Heart right ventricle (tissue), 16 donors: ENCODE results near the gene C2orf72. TPM values are rescaled to one million over a fixed set of nuclear protein-coding genes. Genes with fewer than 3 reads are reported as not detected.

Experiments
- ATAC-seq, 8 donors: fragments of 200-7000 bp; cut with Tn5 transposase; one replicate each; pipeline ENCODE4 v1.9.1; 2020; ENCODE audit warnings: mild to moderate bottlenecking in 8 of 8, moderate library complexity in 8 of 8, moderate number of reproducible peaks in 1 of 8
- DNase-seq, 2 donors: peaks; one replicate each; pipeline ENCODE4 v3.0.0-alpha.2; 2020
- H3K27ac ChIP-seq, 10 donors: fragments of 200-600 bp; sonication (generic) in 2 of 10; one replicate each; pipeline versions ENCODE4 v1.5.0 to v1.8.0; 2020 to 2022; ENCODE audit warnings: mild to moderate bottlenecking in 3 of 10
- H3K27me3 ChIP-seq, 7 donors: fragments of 200-600 bp; one replicate each; pipeline ENCODE4 v1.8.0; 2021 to 2022; ENCODE audit warnings: mild to moderate bottlenecking in 2 of 7
- H3K36me3 ChIP-seq, 9 donors: fragments of 200-600 bp; sonication (generic) in 1 of 9; one replicate each; pipeline versions ENCODE4 v1.5.0 to v1.8.0; 2020 to 2022; ENCODE audit warnings: mild to moderate bottlenecking in 2 of 9
- H3K4me1 ChIP-seq, 9 donors: fragments of 200-600 bp; sonication (generic) in 1 of 9; one replicate each; pipeline versions ENCODE4 v1.5.0 to v1.8.0; 2020 to 2022; ENCODE audit warnings: mild to moderate bottlenecking in 4 of 9
- H3K4me3 ChIP-seq, 10 donors: fragments of 200-600 bp; sonication (generic) in 2 of 10; one replicate each; pipeline versions ENCODE4 v1.5.0 to v1.8.0; 2020 to 2022; ENCODE audit warnings: mild to moderate bottlenecking in 7 of 10, moderate library complexity in 2 of 10
- H3K9me3 ChIP-seq, 11 donors: fragments of 200-600 bp in 10 of 11; sonication (generic) in 2 of 11; one replicate each; pipeline versions ENCODE4 v1.5.0 to v1.8.0; 2013 to 2022; ENCODE audit warnings: mild to moderate bottlenecking in 2 of 11, control low read depth in 1 of 11, moderate library complexity in 1 of 11
- CTCF ChIP-seq, 9 donors: fragments of 200-600 bp; sonication (generic) in 2 of 9; IDR thresholded peaks; one replicate each; pipeline versions ENCODE4 v1.5.0 to v1.8.0; 2021 to 2022; ENCODE audit warnings: antibody characterized with exemption in 9 of 9, mild to moderate bottlenecking in 5 of 9, moderate library complexity in 1 of 9
- WGBS, 2 donors: extraction: QIAGEN DNeasy Blood & Tissue Kit; methylation state at CpG; one replicate each; pipeline ENCODE4 v1.1.7; 2013; ENCODE audit warnings: inconsistent platforms in 1 of 2; 5-methylcytosine and 5-hydroxymethylcytosine counted together
- intact Hi-C, 10 donors: fragments of 100-400 bp; cut with DNase I; formaldehyde crosslinking; loops; one replicate each; pipeline versions ENCODE4 v1.11.1 to v1.14.2; 2022
- polyA plus RNA-seq, 2 donors: library from polyadenylated mRNA; stranded (reverse); fragments of 200-250 nt; gene quantifications; one replicate each; pipeline ENCODE4 v1.2.3, GENCODE V29; 2013
- total RNA-seq, 10 donors: library from RNA; stranded (reverse); fragmentation: NEBNext Ultra II Directional in 3 of 10; extraction: Animal tissue kit (Norgen Biotek cat#: 25700) in 3 of 10; gene quantifications; one replicate each; pipeline versions ENCODE4 v1.2.1 to v1.2.4, GENCODE V29; 2021 to 2023
- donor health status: Arrhythmogenic right ventricular cardiomyopathy.
- donor health status: ischemic (EF 13 %, LVEDD 7.1; RV severe dilation, severe dysfunction).
- donor health status: healthy with polysubstance abuse.
- donor health status: DM: no; HTN: yes; CAD: no.
- donor health status: DM: no; HTN: no; CAD: no.
- donor health status: ischemic (EF 25% LVEDD 6.9; RV normal size, moderate dysfunction).
- donor health status: ischemic (EF 25% LVEDD 5.7; RV mildly dilated, moderate dysfunction).
- donor health status: healthy.
- donor health status: DM: yes; HTN: yes; CAD: no.
- donor health status: Ischemic cardiomyopathy.
- donor health status: ischemic (EF 35%, LVEDD 5.7; RV mildly dilated, moderate dysfunction).
- donor health status: nonischemic (EF 11% LVEDD 7.7; RV severe dilation, severe dysfunction).
- donor health status: DM: yes; HTN: yes; CAD: no.
- donor health status: PGD.
- donor health status: ischemic (EF 29% LVEDD 5.4; RV normal size, mild dysfunction).
- donor health status: nonischemic (EF 23%, LVEDD 6.1; RV moderate dilation, normal function).

The C2orf72 gene
- total and polyA plus RNA-seq, 12 donors = 0.06 to 0.09 (median 0.07) TPM; not detected in 9

- Histone ChIP-seq H3K9me3 (no peaks in the 10 kb centered on the region), H3K27me3 (peaks cover 0 to 64% (median 14%) of the 10 kb centered on the region in 7 donors), H3K4me3 (no peak overlapping the region), H3K27ac (no peak overlapping the region), H3K4me1 (no peaks in the 10 kb centered on the region), H3K36me3 (no peaks in the 10 kb centered on the region)
- intact Hi-C loops = no loop called here
- ATAC-seq (no peak), DNase-seq (no peak)
- TF ChIP-seq CTCF (IDR thresholded peaks at IDR 0.05) = no peak
- WGBS, 2 donors = 22 to 34% methylated on average over 3 of the region's 3 CpGs
These were observed 23.5 kb upstream of the C2orf72 start for GRCh38 chr2:231013820-231014219.

DNA sequence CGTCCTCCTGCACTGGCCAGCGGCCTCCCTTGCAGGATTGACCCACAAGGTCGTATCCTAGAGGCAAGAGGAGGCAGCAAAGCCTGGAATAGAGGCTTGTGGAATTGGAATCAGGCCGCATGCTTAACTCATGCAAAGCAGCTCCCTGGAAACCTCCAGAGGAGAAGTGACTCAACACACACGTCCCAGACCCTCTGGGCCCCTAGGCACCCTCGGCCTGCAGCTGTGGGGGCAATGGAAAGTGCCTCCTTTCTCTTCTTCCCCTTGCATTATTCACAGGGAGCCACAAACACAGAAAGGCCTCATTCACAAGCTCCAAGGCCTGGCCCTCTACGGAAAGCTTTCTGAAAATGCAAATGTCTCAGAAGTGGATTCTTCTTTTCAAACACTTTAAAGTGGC, 21.8 kb upstream of the C2orf72 start:
- DNase-seq = no peak
- Histone ChIP-seq H3K27me3 (peaks cover 0 to 54% (median 11%) of the 10 kb centered on the region in 7 donors), H3K9me3 (no peaks in the 10 kb centered on the region), H3K4me1 (no peaks in the 10 kb centered on the region), H3K27ac (no peak overlapping the region), H3K4me3 (no peak overlapping the region), H3K36me3 (no peaks in the 10 kb centered on the region)
- ATAC-seq = no peak
- TF ChIP-seq CTCF (IDR thresholded peaks at IDR 0.05) = no peak
- 58 to 60% methylated on average over 7 of the region's 7 CpGs for WGBS, 2 donors
- intact Hi-C loops = no loop called here

DNA sequence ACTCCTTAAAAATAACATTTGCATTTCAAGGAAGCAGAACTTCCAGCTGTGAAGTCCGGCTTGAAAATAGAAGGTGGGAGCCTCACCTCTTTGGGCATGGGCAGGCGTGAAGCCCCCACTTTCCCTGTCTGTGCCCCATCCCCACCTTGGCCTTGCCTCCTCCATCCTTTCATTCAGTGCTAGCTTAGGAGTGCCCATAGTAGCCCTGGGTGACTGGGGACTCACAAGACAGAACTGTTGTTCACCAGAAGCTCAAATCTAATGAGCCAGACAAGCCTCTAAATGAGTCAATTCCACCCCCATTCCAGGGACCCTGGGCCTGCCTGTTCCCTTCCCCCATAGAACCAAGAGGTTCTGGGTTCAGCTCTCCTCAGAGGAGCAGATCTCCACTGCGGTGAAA, 21.4 kb upstream of the C2orf72 start:
- peaks cover 0 to 54% (median 11%) of the 10 kb centered on the region in 7 donors for H3K27me3 ChIP-seq
- H3K9me3 ChIP-seq = no peaks in the 10 kb centered on the region
- H3K4me3 ChIP-seq = no peak overlapping the region
- H3K36me3 ChIP-seq = no peaks in the 10 kb centered on the region
- no peak for ATAC-seq
- no peaks in the 10 kb centered on the region for H3K4me1 ChIP-seq
- H3K27ac ChIP-seq = no peak overlapping the region
- WGBS, 2 donors = 77 to 79% methylated on average over 3 of the region's 3 CpGs
- DNase-seq = no peak
- intact Hi-C loops = no loop called here
- TF ChIP-seq CTCF (IDR thresholded peaks at IDR 0.05) = no peak

GRCh38 chr2:231016566-231017230, 20.6 kb upstream of the C2orf72 start:
- no peak overlapping the region for H3K27ac ChIP-seq
- no peak for TF ChIP-seq CTCF (IDR thresholded peaks at IDR 0.05)
- intact Hi-C loops = no loop called here
- WGBS, 2 donors = 59 to 70% methylated on average over 6 of the region's 6 CpGs
- ATAC-seq (no peak), DNase-seq (no peak)
- no peaks in the 10 kb centered on the region for H3K36me3 ChIP-seq
- no peaks in the 10 kb centered on the region for H3K4me1 ChIP-seq
- H3K27me3 ChIP-seq = peaks cover 0 to 52% (median 11%) of the 10 kb centered on the region in 7 donors
- H3K9me3 ChIP-seq = no peaks in the 10 kb centered on the region
- no peak overlapping the region for H3K4me3 ChIP-seq
